Measurements from ENCODE around the gene EEF2. TPM values are rescaled to one million over a fixed set of nuclear protein-coding genes. Genes with fewer than 3 reads are reported as not detected.

Gene EEF2
- total RNA-seq, 1 donor from 2014 or later = 2,896 TPM

- H3K36me3 Mint-ChIP-seq (ENCODE audit: low read depth, unreplicated experiment) = no peaks in the 10 kb centered on the region
- TF ChIP-seq CTCF (IDR thresholded peaks at IDR 0.05; ENCODE audit: unreplicated experiment) = no peak
- no peaks in the 10 kb centered on the region for H3K9me3 Mint-ChIP-seq (ENCODE audit: unreplicated experiment)
- H3K27ac Mint-ChIP-seq (ENCODE audit: unreplicated experiment) = no peak within 1 kb of the TSS
- no peak for DNase-seq (ENCODE audit: low spot score)
- H3K4me1 Mint-ChIP-seq (ENCODE audit: unreplicated experiment) = no peaks in the 10 kb centered on the region
- peaks cover 10% of the 10 kb centered on the region for H3K27me3 Mint-ChIP-seq (ENCODE audit: unreplicated experiment)
- no peak within 1 kb of the TSS for H3K4me3 Mint-ChIP-seq (ENCODE audit: unreplicated experiment)
Measured at GRCh38 chr19:3932931-3933810, 52.1 kb downstream of the EEF2 start, which contains the start of gene NMRK2. Gene NMRK2, plus strand, starts transcription at chr19:3933069. Its CDS starts 603 bp downstream, at chr19:3933672.

GRCh38 chr19:3931041-3931440 lies 54.2 kb downstream of the EEF2 start:
- no peaks in the 10 kb centered on the region for H3K4me1 Mint-ChIP-seq (ENCODE audit: unreplicated experiment)
- no peaks in the 10 kb centered on the region for H3K9me3 Mint-ChIP-seq (ENCODE audit: unreplicated experiment)
- peaks cover 12% of the 10 kb centered on the region for H3K27me3 Mint-ChIP-seq (ENCODE audit: unreplicated experiment)
- TF ChIP-seq CTCF (IDR thresholded peaks at IDR 0.05; ENCODE audit: unreplicated experiment) = no peak
- H3K4me3 Mint-ChIP-seq (ENCODE audit: unreplicated experiment) = no peak overlapping the region
- no peak for DNase-seq (ENCODE audit: low spot score)
- H3K36me3 Mint-ChIP-seq (ENCODE audit: low read depth, unreplicated experiment) = no peaks in the 10 kb centered on the region
- no peak overlapping the region for H3K27ac Mint-ChIP-seq (ENCODE audit: unreplicated experiment)

Small RNA genes within 50 kb of the gene (microRNA-seq; reads per million reads assigned to microRNA genes)
- not detected for gene MIR637 (ENCODE audit: unreplicated experiment)

Other genes starting within 250 kb of the EEF2 start
- gene APBA3, start 223.8 kb downstream of the EEF2 start, total RNA-seq (ENCODE audit: unreplicated experiment) = 23.8 TPM
- 26.7 TPM for gene MRPL54, start 222.8 kb downstream of the EEF2 start, total RNA-seq (ENCODE audit: unreplicated experiment)
- not detected for gene RAX2, start 213.2 kb downstream of the EEF2 start, total RNA-seq (ENCODE audit: unreplicated experiment)
- 10.9 TPM for gene MATK, start 199.1 kb downstream of the EEF2 start, total RNA-seq (ENCODE audit: unreplicated experiment)
- gene ZFR2, start 116.4 kb downstream of the EEF2 start, total RNA-seq (ENCODE audit: unreplicated experiment) = 1.8 TPM
- gene ATCAY, start 104.8 kb downstream of the EEF2 start, total RNA-seq (ENCODE audit: unreplicated experiment) = 0.67 TPM
- 1.4 TPM for gene NMRK2, start 52.4 kb downstream of the EEF2 start, total RNA-seq (ENCODE audit: unreplicated experiment)
- 316 TPM for gene DAPK3, start 14.4 kb downstream of the EEF2 start, total RNA-seq (ENCODE audit: unreplicated experiment)
- gene PIAS4, start 22.3 kb upstream of the EEF2 start, total RNA-seq (ENCODE audit: unreplicated experiment) = 41.2 TPM
- gene ZBTB7A, start 81.4 kb upstream of the EEF2 start, total RNA-seq (ENCODE audit: unreplicated experiment) = 14.5 TPM
- gene MAP2K2, start 138.7 kb upstream of the EEF2 start, total RNA-seq (ENCODE audit: unreplicated experiment) = 153 TPM
- gene CREB3L3, start 168.2 kb upstream of the EEF2 start, total RNA-seq (ENCODE audit: unreplicated experiment) = not detected
- gene SIRT6, start 197.1 kb upstream of the EEF2 start, total RNA-seq (ENCODE audit: unreplicated experiment) = 24.6 TPM
- gene ANKRD24, start 197.2 kb upstream of the EEF2 start, total RNA-seq (ENCODE audit: unreplicated experiment) = 0.82 TPM
- gene EBI3, start 244.1 kb upstream of the EEF2 start, total RNA-seq (ENCODE audit: unreplicated experiment) = 9.7 TPM

Measured in endothelial cell (in vitro differentiated cells).